Activated CD4-positive, alpha-beta memory T cell treated with anti-CD3 and anti-CD28 coated beads for 36 hours (primary cell): Measurements from ENCODE around the gene JUNB. TPM values are rescaled to one million over a fixed set of nuclear protein-coding genes. Genes with fewer than 3 reads are reported as not detected.
"Not testable (repeated sequence)": the region's sequence is repeated elsewhere in the genome, so short reads cannot be mapped to it uniquely, and the experiment has no call there.

Experiments used
- CTCF ChIA-PET: fragments of 350-600 bp; sonication (Branson Sonifier 250); formaldehyde crosslinking; loops from one replicate; lab custom pipeline; 2021; ENCODE audit warnings: antibody characterized with exemption, inconsistent platforms; lab: Charles Lee
- POLR2A ChIA-PET: fragments of 350-600 bp; sonication (Branson Sonifier 250); formaldehyde crosslinking; loops from one replicate; lab custom pipeline; 2021; ENCODE audit warnings: antibody characterized with exemption; lab: Charles Lee
- DNase-seq: peaks from one replicate; pipeline ENCODE4 v3.0.0-alpha.2; 2020
- H3K27ac Mint-ChIP-seq: one replicate; pipeline ENCODE4 v1.8.0; 2021; ENCODE audit warnings: mixed read lengths
- H3K27me3 Mint-ChIP-seq: one replicate; pipeline ENCODE4 v1.8.0; 2021; ENCODE audit warnings: mixed read lengths
- H3K36me3 Mint-ChIP-seq: one replicate; pipeline ENCODE4 v1.8.0; 2021; ENCODE audit warnings: mixed read lengths
- H3K4me1 Mint-ChIP-seq: one replicate; pipeline ENCODE4 v1.8.0; 2021; ENCODE audit warnings: low read depth, mixed read lengths
- H3K4me3 Mint-ChIP-seq: one replicate; pipeline ENCODE4 v1.8.0; 2021; ENCODE audit warnings: mild to moderate bottlenecking, mixed read lengths
- H3K9me3 Mint-ChIP-seq: one replicate; pipeline ENCODE4 v1.8.0; 2021; ENCODE audit warnings: mixed read lengths
- intact Hi-C: fragments of 100-400 bp; cut with micrococcal nuclease; formaldehyde crosslinking; loops from one replicate; pipeline ENCODE4 v1.15.1; 2023
- total RNA-seq, 2 experiments: library from RNA; stranded (reverse); gene quantifications; one replicate each; pipeline ENCODE4 v1.2.3, GENCODE V29; 2021

JUNB gene
- total RNA-seq, 2 experiments from 2014 or later = 409 to 411 TPM

GRCh38 chr19:12797141-12797587 lies 5.9 kb downstream of the JUNB start:
- POLR2A ChIA-PET = interaction anchor here (1.1 kb wide), 1 partner anchor 9 kb away, joined by 3 read pairs; the partner anchor contains the start of gene RNASEH2A
- CTCF ChIA-PET = interaction anchor here (1.2 to 18.0 kb wide), 12 partner anchors 9 to 135 kb away, joined by 3 to 636 read pairs (median 8); partner anchors contain the start of genes GET3, HOOK2, RNASEH2A and RTBDN
- H3K4me3 Mint-ChIP-seq = no peak overlapping the region
- H3K27ac Mint-ChIP-seq = peak overlapping the region; percentile 83
- H3K4me1 Mint-ChIP-seq = peaks cover 36% of the 10 kb centered on the region
- H3K9me3 Mint-ChIP-seq = no peaks in the 10 kb centered on the region
- no peak for DNase-seq
- intact Hi-C loops = no loop called here
- H3K36me3 Mint-ChIP-seq = peaks cover 30% of the 10 kb centered on the region
- H3K27me3 Mint-ChIP-seq = no peaks in the 10 kb centered on the region

GRCh38 chr19:12797607-12798006 lies 6.3 kb downstream of the JUNB start:
- DNase-seq, H3K27me3 Mint-ChIP-seq, H3K4me3 Mint-ChIP-seq, H3K27ac Mint-ChIP-seq, intact Hi-C loops, H3K9me3 Mint-ChIP-seq: not testable (repeated sequence)
- ChIA-PET CTCF (interaction anchor here (1.6 to 18.0 kb wide), 8 partner anchors 9 to 76 kb away, joined by 4 to 636 read pairs (median 19); partner anchors contain the start of genes HOOK2, RNASEH2A and TNPO2), POLR2A (interaction anchor here (1.1 to 1.7 kb wide), 2 partner anchors 9 to 15 kb away, joined by 3 read pairs; partner anchors contain the start of gene RNASEH2A)
- peaks cover 27% of the 10 kb centered on the region for H3K36me3 Mint-ChIP-seq
- peaks cover 41% of the 10 kb centered on the region for H3K4me1 Mint-ChIP-seq

- Mint-ChIP-seq H3K4me1 (peaks cover 34% of the 10 kb centered on the region), H3K27me3 (no peaks in the 10 kb centered on the region), H3K27ac (no peak overlapping the region), H3K36me3 (peaks cover 12% of the 10 kb centered on the region), H3K9me3 (no peaks in the 10 kb centered on the region), H3K4me3 (peak overlapping the region; percentile 20)
- CTCF ChIA-PET = interaction anchor here (1.2 to 18.0 kb wide), 4 partner anchors 8 to 48 kb away, joined by 5 to 636 read pairs (median 192); partner anchors contain the start of genes HOOK2 and JUNB
- intact Hi-C loops = loop anchor here (5.0 kb wide), 1 partner anchor 37 kb away; the partner anchor contains the start of gene MAST1
- POLR2A ChIA-PET = interaction anchor here (0.9 to 3.1 kb wide), 2 partner anchors 22 to 29 kb away, joined by 3 to 10 read pairs; no protein-coding TSS in a partner anchor
- no peak for DNase-seq
Measured at GRCh38 chr19:12799742-12800465, 8.6 kb downstream of the JUNB start.

GRCh38 chr19:12800466-12800770 lies 9.1 kb downstream of the JUNB start:
- DNase-seq = no peak
- Mint-ChIP-seq H3K9me3 (no peaks in the 10 kb centered on the region), H3K4me1 (peaks cover 30% of the 10 kb centered on the region), H3K36me3 (peaks cover 12% of the 10 kb centered on the region), H3K27ac (no peak overlapping the region), H3K27me3 (no peaks in the 10 kb centered on the region), H3K4me3 (peak overlapping the region; percentile 88)
- CTCF ChIA-PET = interaction anchor here (1.2 to 18.0 kb wide), 4 partner anchors 8 to 47 kb away, joined by 5 to 636 read pairs (median 192); partner anchors contain the start of genes HOOK2 and JUNB
- POLR2A ChIA-PET = interaction anchor here (1.1 to 3.1 kb wide), 2 partner anchors 9 to 22 kb away, joined by 3 to 10 read pairs; partner anchors contain the start of gene JUNB
- intact Hi-C loops = loop anchor here (5.0 kb wide), 1 partner anchor 37 kb away; the partner anchor contains the start of gene MAST1

GRCh38 chr19:12800923-12801465 lies 9.7 kb downstream of the JUNB start:
- Mint-ChIP-seq H3K27me3 (no peaks in the 10 kb centered on the region), H3K4me1 (peaks cover 26% of the 10 kb centered on the region), H3K4me3 (peak overlapping the region; percentile 88), H3K27ac (peak overlapping the region; percentile 79), H3K36me3 (peaks cover 12% of the 10 kb centered on the region), H3K9me3 (no peaks in the 10 kb centered on the region)
- POLR2A ChIA-PET = interaction anchor here (1.1 to 3.1 kb wide), 2 partner anchors 9 to 23 kb away, joined by 3 to 10 read pairs; partner anchors contain the start of gene JUNB
- peak; percentile 49 for DNase-seq
- CTCF ChIA-PET = interaction anchor here (1.2 to 18.0 kb wide), 4 partner anchors 9 to 47 kb away, joined by 5 to 636 read pairs (median 192); partner anchors contain the start of genes HOOK2 and JUNB
- intact Hi-C loops = loop anchor here (5.0 kb wide), 1 partner anchor 36 kb away; the partner anchor contains the start of gene MAST1

GRCh38 chr19:12801466-12802266 lies 10.4 kb downstream of the JUNB start, which contains the start of the genes PRDX2 and THSD8:
TSS of gene PRDX2 (minus strand) at chr19:12801800. CDS start at chr19:12801261, 539 bp downstream.
TSS of gene THSD8 (plus strand) at chr19:12802069. CDS start at chr19:12802072, 3 bp downstream.
- Mint-ChIP-seq H3K9me3 (no peaks in the 10 kb centered on the region), H3K4me3 (peak within 1 kb of the TSS; percentile 88), H3K27me3 (no peaks in the 10 kb centered on the region), H3K4me1 (peaks cover 25% of the 10 kb centered on the region), H3K27ac (peak within 1 kb of the TSS; percentile 79), H3K36me3 (peaks cover 12% of the 10 kb centered on the region)
- intact Hi-C loops = loop anchor here (5.0 kb wide), 1 partner anchor 36 kb away; the partner anchor contains the start of gene MAST1
- ChIA-PET POLR2A (interaction anchor here (1.1 to 3.1 kb wide), 5 partner anchors 8 to 36 kb away, joined by 3 to 10 read pairs (median 4); partner anchors contain the start of gene JUNB), CTCF (interaction anchor here (0.9 to 18.0 kb wide), 8 partner anchors 10 to 68 kb away, joined by 3 to 636 read pairs (median 8); partner anchors contain the start of genes HOOK2 and JUNB)
- peak; percentile 84 for DNase-seq

- POLR2A ChIA-PET = interaction anchor here (1.1 to 1.7 kb wide), 3 partner anchors 9 to 37 kb away, joined by 3 to 5 read pairs (median 4); partner anchors contain the start of gene JUNB
- intact Hi-C loops = loop anchor here (5.0 kb wide), 1 partner anchor 35 kb away; the partner anchor contains the start of gene MAST1
- peak overlapping the region; percentile 88 for H3K4me3 Mint-ChIP-seq
Measured at GRCh38 chr19:12802267-12803106, 11.2 kb downstream of the JUNB start.

GRCh38 chr19:12804051-12804450 lies 12.8 kb downstream of the JUNB start:
- Mint-ChIP-seq H3K27me3 (no peaks in the 10 kb centered on the region), H3K9me3 (no peaks in the 10 kb centered on the region), H3K36me3 (peaks cover 22% of the 10 kb centered on the region), H3K4me1 (peaks cover 31% of the 10 kb centered on the region), H3K4me3 (no peak overlapping the region), H3K27ac (no peak overlapping the region)
- POLR2A ChIA-PET = no interaction called here
- no peak for DNase-seq
- CTCF ChIA-PET = interaction anchor here (18.0 kb wide), 1 partner anchor 40 kb away, joined by 636 read pairs; no protein-coding TSS in a partner anchor
- intact Hi-C loops = loop anchor here (5.0 kb wide), 1 partner anchor 33 kb away; the partner anchor contains the start of gene MAST1

More at GRCh38 chr19:12802267-12803106, 11.2 kb downstream of the JUNB start:
- DNase-seq = no peak
- no peaks in the 10 kb centered on the region for H3K27me3 Mint-ChIP-seq
- H3K36me3 Mint-ChIP-seq = peaks cover 15% of the 10 kb centered on the region
- CTCF ChIA-PET = interaction anchor here (0.9 to 18.0 kb wide), 6 partner anchors 22 to 69 kb away, joined by 3 to 636 read pairs (median 8); partner anchors contain the start of gene HOOK2
- H3K27ac Mint-ChIP-seq = no peak overlapping the region
- peaks cover 28% of the 10 kb centered on the region for H3K4me1 Mint-ChIP-seq
- H3K9me3 Mint-ChIP-seq = no peaks in the 10 kb centered on the region

- intact Hi-C loops = no loop called here
Measured at GRCh38 chr19:12806242-12807081, 15.2 kb downstream of the JUNB start, which contains the start of gene RNASEH2A. TSS of gene RNASEH2A (plus strand) at chr19:12806584. CDS start at chr19:12806674, 90 bp downstream.

More at GRCh38 chr19:12806242-12807081, 15.2 kb downstream of the JUNB start, which contains the start of gene RNASEH2A:
- Mint-ChIP-seq H3K4me3 (peak within 1 kb of the TSS; percentile 92), H3K27me3 (no peaks in the 10 kb centered on the region), H3K4me1 (peaks cover 20% of the 10 kb centered on the region), H3K27ac (peak within 1 kb of the TSS; percentile 83), H3K36me3 (peaks cover 17% of the 10 kb centered on the region), H3K9me3 (no peaks in the 10 kb centered on the region)
- DNase-seq = peak; percentile 93
- CTCF ChIA-PET = interaction anchor here (0.7 to 18.0 kb wide), 10 partner anchors 9 to 79 kb away, joined by 3 to 636 read pairs (median 6); partner anchors contain the start of gene TRIR
- POLR2A ChIA-PET = interaction anchor here (0.6 to 1.6 kb wide), 6 partner anchors 9 to 107 kb away, joined by 3 to 5 read pairs (median 3); partner anchors contain the start of gene JUNB
